H1 (cell line): ENCODE results near the gene PTPRE. TPM values are rescaled to one million over a fixed set of nuclear protein-coding genes. Genes with fewer than 3 reads are reported as not detected.

Experiments used
- BRCA1 ChIP-seq: IDR thresholded peaks from 2 replicates; pipeline ENCODE4 v1.6.1; 2012; ENCODE audit warnings: low read depth, low read length, improper control_type of control experiment
- PHF8 ChIP-seq: fragments of 200-600 bp; sonication (generic); conservative IDR thresholded peaks from 2 replicates; pipeline ENCODE4 v1.7.1; 2012; ENCODE audit warnings: low read depth, mild to moderate bottlenecking, inconsistent platforms, low read length, moderate library complexity
- SRF ChIP-seq: IDR thresholded peaks from 2 replicates; pipeline ENCODE4 v1.6.1; 2011; ENCODE audit warnings: mild to moderate bottlenecking, low read depth, low read length, moderate library complexity
- TAF1 ChIP-seq: IDR thresholded peaks from 2 replicates; pipeline ENCODE4 v1.6.1; 2011; ENCODE audit warnings: mild to moderate bottlenecking, low read depth, low read length
- YY1 ChIP-seq: IDR thresholded peaks from 2 replicates; pipeline ENCODE4 v1.6.1; 2011; ENCODE audit warnings: low read depth, mild to moderate bottlenecking, low read length
- polyA plus RNA-seq, 7 experiments: library from polyadenylated mRNA; depleted of rRNA in 3 of 7; stranded (reverse) in 5 of 7; unstranded in 2 of 7; fragments of >200 nt in 5 of 7; fragments of 200-250 nt in 2 of 7; gene quantifications; 1 replicate in 5 of 7; 2 replicates in 1 of 7; 4 replicates in 1 of 7; pipeline versions ENCODE4 v1.2.1 to v1.2.3, GENCODE V29; 2011 to 2013; ENCODE audit warnings: missing spikeins in 2 of 7, mixed read lengths in 2 of 7
- total RNA-seq: library from RNA; stranded (reverse); fragmentation: NEBNext Ultra II Directional; extraction: Animal tissue kit (Norgen Biotek cat#: 25700); gene quantifications from 2 replicates; pipeline ENCODE4 v1.2.1, GENCODE V29; 2021

Gene PTPRE
- total and polyA plus RNA-seq, 2 of the 8 experiments (the other 6 are each of a cell fraction or from before 2014, with no cell fraction given), result 0.33 to 0.54 TPM

DNA sequence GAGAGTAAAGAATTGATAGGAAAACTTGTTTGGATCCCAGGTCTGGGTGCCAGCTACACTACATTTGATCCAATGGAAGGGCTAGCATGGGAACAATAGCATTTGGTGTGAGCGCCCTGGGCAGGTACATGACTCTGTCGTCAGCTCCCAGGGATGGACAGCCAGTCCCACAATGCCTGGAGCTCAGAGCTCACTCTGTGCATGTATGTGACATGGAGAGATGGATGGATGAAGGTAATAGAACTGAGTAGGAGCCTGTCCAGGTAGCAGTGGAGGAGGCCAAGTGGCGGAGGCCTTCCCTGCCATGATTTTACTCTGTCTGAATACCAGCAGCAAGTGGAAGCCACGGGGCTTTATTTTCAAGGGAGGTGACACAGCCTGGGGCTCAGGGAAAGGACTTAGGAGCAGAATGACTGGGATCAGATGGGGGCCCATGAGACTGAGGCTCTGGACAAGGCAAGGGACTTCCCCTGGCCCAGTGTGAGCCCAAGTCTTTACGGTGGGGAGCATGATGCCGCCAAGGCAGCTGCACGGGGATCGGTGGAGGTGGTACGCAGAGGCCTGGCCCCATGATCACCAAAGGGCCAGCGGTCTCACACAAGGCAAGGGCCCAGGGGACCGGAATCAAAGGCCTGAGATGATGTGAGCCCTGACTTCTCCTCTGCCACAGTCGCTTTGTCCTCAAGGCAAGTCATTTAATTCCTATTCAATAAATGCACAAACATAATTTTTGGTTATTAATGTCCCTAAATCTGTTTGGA lies 5.9 kb downstream of the PTPRE start (continued):
- TF ChIP-seq PHF8 (no peak), SRF (no peak), BRCA1 (no peak), TAF1 (no peak), YY1 (no peak)
- TF ChIP-seq, all 59 proteins: peak for 0
